COLO668 (cell line): ENCODE results near the gene TXNDC16.

Source experiments
- DNase-seq: peaks from one replicate; lab custom pipeline; 2025; ENCODE audit not compliant: unreplicated experiment; lab: John Stamatoyannopoulos, UW

Gene TXNDC16

GRCh38 chr14:52455291-52456088, 96.8 kb downstream of the TXNDC16 start:
- no peak for DNase-seq

- no peak for DNase-seq
Observed at GRCh38 chr14:52447236-52447635, 105.1 kb downstream of the TXNDC16 start.

GRCh38 chr14:52446355-52446754, 106.0 kb downstream of the TXNDC16 start:
- no peak for DNase-seq

- no peak for DNase-seq
Observed at GRCh38 chr14:52443506-52443905, 108.8 kb downstream of the TXNDC16 start.

- no peak for DNase-seq
Observed at GRCh38 chr14:52442602-52443001, 109.7 kb downstream of the TXNDC16 start.

- no peak for DNase-seq
Observed at GRCh38 chr14:52442166-52442565, 110.1 kb downstream of the TXNDC16 start.

GRCh38 chr14:52439476-52439875, 112.8 kb downstream of the TXNDC16 start:
- no peak for DNase-seq

GRCh38 chr14:52434955-52435354, 117.3 kb downstream of the TXNDC16 start:
- no peak for DNase-seq

GRCh38 chr14:52430474-52430873, 121.8 kb downstream of the TXNDC16 start:
- no peak for DNase-seq

GRCh38 chr14:52429451-52429850, 122.9 kb downstream of the TXNDC16 start:
- DNase-seq: no peak

- no peak for DNase-seq
Observed at GRCh38 chr14:52427460-52427859, 124.8 kb downstream of the TXNDC16 start.

GRCh38 chr14:52422650-52423356, 129.5 kb downstream of the TXNDC16 start:
- DNase-seq: no peak

- DNase-seq: no peak
Observed at GRCh38 chr14:52417139-52417538, 135.2 kb downstream of the TXNDC16 start.

GRCh38 chr14:52413729-52414408, 138.4 kb downstream of the TXNDC16 start:
- no peak for DNase-seq

- no peak for DNase-seq
Observed at GRCh38 chr14:52412426-52412825, 139.9 kb downstream of the TXNDC16 start.

- no peak for DNase-seq
Observed at GRCh38 chr14:52405314-52405713, 147.0 kb downstream of the TXNDC16 start.

GRCh38 chr14:52402812-52403526, 149.3 kb downstream of the TXNDC16 start:
- no peak for DNase-seq

- DNase-seq: no peak
Observed at GRCh38 chr14:52400846-52401245, 151.5 kb downstream of the TXNDC16 start.

- DNase-seq: no peak
Observed at GRCh38 chr14:52399921-52400595, 152.2 kb downstream of the TXNDC16 start.

GRCh38 chr14:52399104-52399503, 153.2 kb downstream of the TXNDC16 start:
- no peak for DNase-seq

- DNase-seq: no peak
Observed at GRCh38 chr14:52397844-52398243, 154.5 kb downstream of the TXNDC16 start.
